Measurements from ENCODE around the gene ZGRF1.

DNA sequence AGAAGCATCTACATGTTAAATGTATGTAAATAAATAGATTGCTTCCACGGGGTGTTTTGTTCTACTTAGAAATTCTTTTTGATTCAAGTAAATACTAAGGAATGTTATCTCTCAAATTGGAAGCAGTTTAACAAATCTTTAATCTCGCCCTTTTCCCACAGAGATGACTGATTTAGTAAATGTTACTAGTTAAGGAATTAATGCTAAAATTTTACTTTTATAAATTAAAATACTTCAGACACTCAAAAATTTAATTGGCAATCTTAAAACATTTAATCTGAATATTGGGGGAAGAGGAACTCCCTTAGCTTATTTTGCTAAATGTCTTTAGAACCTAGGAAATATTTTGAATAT lies 12.3 kb upstream of the ZGRF1 start:
- TF ChIP-seq POLR2AphosphoS5 (IDR thresholded peaks at IDR 0.05) (no peak), POLR2A (IDR thresholded peaks at IDR 0.05; ENCODE audit: low read depth) (no peak)
- TF ChIP-seq, protein P1, sequence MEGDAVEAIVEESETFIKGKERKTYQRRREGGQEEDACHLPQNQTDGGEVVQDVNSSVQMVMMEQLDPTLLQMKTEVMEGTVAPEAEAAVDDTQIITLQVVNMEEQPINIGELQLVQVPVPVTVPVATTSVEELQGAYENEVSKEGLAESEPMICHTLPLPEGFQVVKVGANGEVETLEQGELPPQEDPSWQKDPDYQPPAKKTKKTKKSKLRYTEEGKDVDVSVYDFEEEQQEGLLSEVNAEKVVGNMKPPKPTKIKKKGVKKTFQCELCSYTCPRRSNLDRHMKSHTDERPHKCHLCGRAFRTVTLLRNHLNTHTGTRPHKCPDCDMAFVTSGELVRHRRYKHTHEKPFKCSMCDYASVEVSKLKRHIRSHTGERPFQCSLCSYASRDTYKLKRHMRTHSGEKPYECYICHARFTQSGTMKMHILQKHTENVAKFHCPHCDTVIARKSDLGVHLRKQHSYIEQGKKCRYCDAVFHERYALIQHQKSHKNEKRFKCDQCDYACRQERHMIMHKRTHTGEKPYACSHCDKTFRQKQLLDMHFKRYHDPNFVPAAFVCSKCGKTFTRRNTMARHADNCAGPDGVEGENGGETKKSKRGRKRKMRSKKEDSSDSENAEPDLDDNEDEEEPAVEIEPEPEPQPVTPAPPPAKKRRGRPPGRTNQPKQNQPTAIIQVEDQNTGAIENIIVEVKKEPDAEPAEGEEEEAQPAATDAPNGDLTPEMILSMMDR (IDR thresholded peaks at IDR 0.05), result no peak
